ENCODE data around the gene CXCR3. TPM values are rescaled to one million over a fixed set of nuclear protein-coding genes. Genes with fewer than 3 reads are reported as not detected.
A peak's percentile ranks its signal among the peaks of the same experiment; 100 is the strongest.

Gene CXCR3
- total and polyA plus RNA-seq, 10 of the 15 experiments (the other 5 are each of a cell fraction or from before 2014, with no cell fraction given): 1.4 to 48.2 (median 15.7) TPM

DNA sequence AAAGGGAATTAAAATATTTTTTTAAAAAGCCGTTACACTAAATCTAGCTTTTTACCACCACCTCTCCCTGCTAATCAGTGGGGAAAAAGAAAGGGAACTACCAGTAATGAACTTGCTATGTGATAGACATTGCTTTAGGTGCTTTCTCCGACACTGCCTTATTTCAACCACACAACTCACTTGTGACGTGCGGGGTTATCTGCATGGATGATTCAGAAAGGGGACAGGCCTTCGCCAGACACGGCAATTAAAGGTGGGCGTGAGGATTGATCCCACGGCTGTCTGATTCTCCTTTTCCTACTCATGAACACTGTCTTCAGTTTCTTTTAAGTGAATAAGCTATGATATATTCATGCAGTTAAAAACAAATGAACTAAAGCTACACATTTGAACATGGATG lies 882 bp upstream of the CXCR3 start:
- ChIA-PET SMC1A (ENCODE audit: uncharacterized antibody, unreplicated experiment) (interaction anchor here (0.6 to 9.3 kb wide), 11 partner anchors 10 to 104 kb away, joined by 3 to 119 read pairs (median 4); partner anchors contain the start of gene OGT), CTCF (interaction anchor here (0.7 to 3.4 kb wide), 8 partner anchors 8 to 106 kb away, joined by 3 to 24 read pairs (median 4); no protein-coding TSS in a partner anchor), RAD21 (ENCODE audit: unreplicated experiment) (interaction anchor here (0.9 to 3.8 kb wide), 9 partner anchors 14 to 88 kb away, joined by 3 to 24 read pairs (median 9); no protein-coding TSS in a partner anchor), POLR2A (interaction anchor here (1.5 to 2.4 kb wide), 4 partner anchors 10 to 85 kb away, joined by 4 to 10 read pairs (median 8); no protein-coding TSS in a partner anchor)
- FAIRE-seq (no peak), DNase-seq (ENCODE audit: low read depth, low spot score) (no peak), ATAC-seq (peak; percentile 39)
- Histone ChIP-seq H3K27ac (ENCODE audit: control insufficient read depth, insufficient read depth) (peak overlapping the region; percentile 90), H3K9me3 (replicated peaks; ENCODE audit: control insufficient read depth, insufficient read depth, low read length) (no peaks in the 10 kb centered on the region; the same call in 1 of the 3 replicates), H4K20me1 (ENCODE audit: control insufficient read depth, insufficient read depth) (no peaks in the 10 kb centered on the region), H3K36me3 (ENCODE audit: control insufficient read depth in 2 of 2, insufficient read depth in 2 of 2, low read length in 1 of 2) (peaks cover 0 to 3% of the 10 kb centered on the region in 2 experiments; a peak in 2 of 4 replicates), H3K4me2 (ENCODE audit: control insufficient read depth, insufficient read depth) (peak overlapping the region; percentile 80), H3K27me3 (replicated peaks in 1 of 2; ENCODE audit: control insufficient read depth in 2 of 2, insufficient read depth in 2 of 2, low read length in 1 of 2) (no peaks in the 10 kb centered on the region), H3K4me1 (ENCODE audit: control insufficient read depth, insufficient read depth, low read length) (peaks cover 48% of the 10 kb centered on the region), H3K4me3 (no peak overlapping the region), H3K9ac (ENCODE audit: control insufficient read depth, insufficient read depth, low read length) (peak overlapping the region; percentile 65), H3K79me2 (ENCODE audit: control insufficient read depth, insufficient read depth, low read length) (peaks cover 22% of the 10 kb centered on the region), H2AFZ (ENCODE audit: control insufficient read depth, low read depth, low read length) (no peak overlapping the region)
- intact Hi-C loops (cut with micrococcal nuclease; ENCODE audit: unreplicated experiment): loop anchor here (5.0 kb wide), 1 partner anchor 77 kb away; no protein-coding TSS in a partner anchor
- WGBS (ENCODE audit: insufficient coverage, insufficient replicate concordance, low lambda C conversion rate, missing lambda C conversion rate): 56% methylated on average over 8 of the region's 8 CpGs
- BruUV-seq (replicated peaks): no TSS peak
- in situ Hi-C loops (cut with MboI): loop anchor here (5.0 kb wide), 1 partner anchor 33 kb away; no protein-coding TSS in a partner anchor
- TF ChIP-seq TCF7 (IDR thresholded peaks at IDR 0.05; ENCODE audit: borderline replicate concordance) (no peak), SIN3A (IDR thresholded peaks at IDR 0.05; ENCODE audit: low read depth, low read length) (no peak), LARP7 (IDR thresholded peaks at IDR 0.05) (no peak), HDAC6 (IDR thresholded peaks at IDR 0.05; ENCODE audit: unreplicated experiment) (no peak), ZBED1 (IDR thresholded peaks at IDR 0.05; ENCODE audit: borderline replicate concordance) (no peak), MYC (IDR thresholded peaks at IDR 0.05; ENCODE audit: insufficient read depth, insufficient read length, insufficient replicate concordance, low read length, severe bottlenecking) (no peak), NFYB (IDR thresholded peaks at IDR 0.05; ENCODE audit: insufficient read depth, low read depth, low read length) (no peak), CHD2 (IDR thresholded peaks at IDR 0.05; ENCODE audit: borderline replicate concordance, low read depth, low read length) (peak; percentile 36; the same call in 1 of the 2 replicates), POLR2AphosphoS5 (IDR thresholded peaks at IDR 0.05; ENCODE audit: low read length) (no peak), ATF7 (IDR thresholded peaks at IDR 0.05; ENCODE audit: low read depth) (peak; percentile 68), CREM (IDR thresholded peaks at IDR 0.05; ENCODE audit: low read depth) (peak; percentile 80), FOS (IDR thresholded peaks at IDR 0.05; ENCODE audit: borderline replicate concordance, extremely low read depth, insufficient read length) (no peak), BHLHE40 (IDR thresholded peaks at IDR 0.05; ENCODE audit: borderline replicate concordance in 1 of 2, low read depth in 2 of 2, low read length in 1 of 2) (peak in 1 of 2 experiments; percentile 53; a peak in 1 of 4 replicates), NR2F1 (conservative IDR thresholded peaks at IDR 0.05) (0 out of 2 replicates have a peak, but pooled peaks have one; percentile 41), DPF2 (IDR thresholded peaks at IDR 0.05) (0 out of 2 replicates have a peak, but pooled peaks have one; percentile 11), RCOR1 (conservative IDR thresholded peaks at IDR 0.05; ENCODE audit: low read depth, low read length) (no peak), ZBTB11 (CRISPR knock-in tag; IDR thresholded peaks at IDR 0.05) (no peak), HDGF (IDR thresholded peaks at IDR 0.05) (no peak), STAT3 (IDR thresholded peaks at IDR 0.05; ENCODE audit: low read depth, low read length) (no peak), IKZF1 (conservative IDR thresholded peaks at IDR 0.05) (peak; percentile 53), PML (IDR thresholded peaks at IDR 0.05; ENCODE audit: low read length) (no peak)
- TF ChIP-seq, protein P1, sequence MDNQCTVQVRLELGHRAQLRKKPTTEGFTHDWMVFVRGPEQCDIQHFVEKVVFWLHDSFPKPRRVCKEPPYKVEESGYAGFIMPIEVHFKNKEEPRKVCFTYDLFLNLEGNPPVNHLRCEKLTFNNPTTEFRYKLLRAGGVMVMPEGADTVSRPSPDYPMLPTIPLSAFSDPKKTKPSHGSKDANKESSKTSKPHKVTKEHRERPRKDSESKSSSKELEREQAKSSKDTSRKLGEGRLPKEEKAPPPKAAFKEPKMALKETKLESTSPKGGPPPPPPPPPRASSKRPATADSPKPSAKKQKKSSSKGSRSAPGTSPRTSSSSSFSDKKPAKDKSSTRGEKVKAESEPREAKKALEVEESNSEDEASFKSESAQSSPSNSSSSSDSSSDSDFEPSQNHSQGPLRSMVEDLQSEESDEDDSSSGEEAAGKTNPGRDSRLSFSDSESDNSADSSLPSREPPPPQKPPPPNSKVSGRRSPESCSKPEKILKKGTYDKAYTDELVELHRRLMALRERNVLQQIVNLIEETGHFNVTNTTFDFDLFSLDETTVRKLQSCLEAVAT (IDR thresholded peaks at IDR 0.05): no peak
